WTC11 (cell line): ENCODE results near the gene GZMM. TPM values are rescaled to one million over a fixed set of nuclear protein-coding genes. Genes with fewer than 3 reads are reported as not detected.

Experiments
- ATAC-seq: fragments of 200-7000 bp; cut with Tn5 transposase; 2 replicates; pipeline ENCODE4 v1.10.0; 2021; ENCODE audit warnings: mild to moderate bottlenecking, moderate library complexity
- CTCF ChIA-PET: fragments of 300-600 bp; sonication (Branson Sonifier 250); formaldehyde crosslinking; loops from one replicate; lab custom pipeline; 2021; ENCODE audit warnings: antibody characterized with exemption; lab: Charles Lee
- POLR2A ChIA-PET: fragments of 350-600 bp; sonication (Branson Sonifier 250); formaldehyde crosslinking; loops from one replicate; lab custom pipeline; 2021; ENCODE audit warnings: antibody characterized with exemption; lab: Charles Lee
- DNase-seq: peaks from one replicate; pipeline ENCODE4 v3.0.0; 2021; ENCODE audit warnings: low spot score
- H3K27ac Mint-ChIP-seq: 2 replicates; pipeline ENCODE4 v1.8.0; 2021; ENCODE audit warnings: mixed read lengths
- H3K27me3 Mint-ChIP-seq: 2 replicates; pipeline ENCODE4 v1.8.0; 2021; ENCODE audit warnings: low read depth, mild to moderate bottlenecking, moderate library complexity, mixed read lengths
- H3K36me3 Mint-ChIP-seq: 2 replicates; pipeline ENCODE4 v1.8.0; 2021; ENCODE audit warnings: mixed read lengths
- H3K4me1 Mint-ChIP-seq: 2 replicates; pipeline ENCODE4 v1.8.0; 2022; ENCODE audit warnings: mixed read lengths
- H3K4me3 Mint-ChIP-seq: 2 replicates; pipeline ENCODE4 v1.8.0; 2021; ENCODE audit warnings: mild to moderate bottlenecking, moderate library complexity, mixed read lengths
- H3K9me3 Mint-ChIP-seq: 2 replicates; pipeline ENCODE4 v1.8.0; 2021; ENCODE audit warnings: mixed read lengths
- ATF1 ChIP-seq: sonication (generic); formaldehyde crosslinking; IDR thresholded peaks from 2 replicates; pipeline ENCODE4 v1.8.1; 2023; ENCODE audit warnings: mild to moderate bottlenecking, moderate library complexity, missing genetic modification reagents
- CREB1 ChIP-seq: sonication (generic); formaldehyde crosslinking; IDR thresholded peaks from 2 replicates; pipeline ENCODE4 v1.8.0; 2023; ENCODE audit warnings: mild to moderate bottlenecking, missing genetic modification reagents
- CREM ChIP-seq: sonication (generic); formaldehyde crosslinking; IDR thresholded peaks from 2 replicates; pipeline ENCODE4 v1.8.1; 2022; ENCODE audit warnings: mild to moderate bottlenecking, missing genetic modification reagents, moderate library complexity
- GTF2I ChIP-seq: fragments of 250-450 bp; sonication (Bioruptor Pico); conservative IDR thresholded peaks from 2 replicates; pipeline ENCODE4 v1.4.0; 2021; ENCODE audit warnings: mild to moderate bottlenecking
- MXD4 ChIP-seq: fragments of 250-450 bp; sonication (Bioruptor Pico); IDR thresholded peaks from 2 replicates; pipeline ENCODE4 v1.8.0; 2021; ENCODE audit warnings: mild to moderate bottlenecking, moderate library complexity, borderline replicate concordance
- SMAD4 ChIP-seq: sonication (generic); formaldehyde crosslinking; IDR thresholded peaks from 2 replicates; pipeline ENCODE4 v1.8.0; 2022; ENCODE audit warnings: mild to moderate bottlenecking, missing genetic modification reagents
- SP1 ChIP-seq: sonication (generic); formaldehyde crosslinking; conservative IDR thresholded peaks from 2 replicates; pipeline ENCODE4 v1.8.1; 2022; ENCODE audit warnings: missing genetic modification reagents
- TEAD1 ChIP-seq: sonication (generic); formaldehyde crosslinking; IDR thresholded peaks from 2 replicates; pipeline ENCODE4 v1.8.0; 2022; ENCODE audit warnings: mild to moderate bottlenecking, missing genetic modification reagents
- TEAD4 ChIP-seq: sonication (generic); formaldehyde crosslinking; IDR thresholded peaks from 2 replicates; pipeline ENCODE4 v1.8.0; 2022; ENCODE audit warnings: mild to moderate bottlenecking, missing genetic modification reagents
- TP53 ChIP-seq: sonication (generic); formaldehyde crosslinking; IDR thresholded peaks from 2 replicates; pipeline ENCODE4 v1.8.1; 2023; ENCODE audit warnings: mild to moderate bottlenecking, missing genetic modification reagents
- ZBTB21 ChIP-seq: sonication (generic); formaldehyde crosslinking; IDR thresholded peaks from 2 replicates; pipeline ENCODE4 v1.8.1; 2023; ENCODE audit warnings: mild to moderate bottlenecking, missing genetic modification reagents, borderline replicate concordance
- ZNF121 ChIP-seq: sonication (generic); formaldehyde crosslinking; IDR thresholded peaks from 2 replicates; pipeline ENCODE4 v1.8.0; 2023; ENCODE audit warnings: missing genetic modification reagents
- ZNF138 ChIP-seq: sonication (generic); formaldehyde crosslinking; conservative IDR thresholded peaks from 2 replicates; pipeline ENCODE4 v1.8.1; 2022; ENCODE audit warnings: mild to moderate bottlenecking, moderate library complexity, missing genetic modification reagents
- ZNF232 ChIP-seq: sonication (generic); formaldehyde crosslinking; IDR thresholded peaks from 2 replicates; pipeline ENCODE4 v1.8.0; 2022; ENCODE audit warnings: mild to moderate bottlenecking, missing genetic modification reagents
- ZNF263 ChIP-seq: sonication (generic); formaldehyde crosslinking; IDR thresholded peaks from 2 replicates; pipeline ENCODE4 v1.8.1; 2022; ENCODE audit warnings: low read depth, mild to moderate bottlenecking, moderate library complexity, missing genetic modification reagents
- ZNF671 ChIP-seq: fragments of 250-450 bp; sonication (Bioruptor Pico); IDR thresholded peaks from 2 replicates; pipeline ENCODE4 v1.8.0; 2021; ENCODE audit warnings: mild to moderate bottlenecking
- total RNA-seq: library from RNA; stranded (reverse); gene quantifications from 3 replicates; pipeline ENCODE4 v1.2.3, GENCODE V29; 2021
- TF ChIP-seq, protein P1 (sequence below): fragments of 200-600 bp; IDR thresholded peaks from 2 replicates; pipeline ENCODE4 v1.8.0; 2022; ENCODE audit warnings: antibody characterized with exemption
- TF ChIP-seq, protein P2 (sequence below): sonication (generic); formaldehyde crosslinking; IDR thresholded peaks from 2 replicates; pipeline ENCODE4 v1.8.0; 2022; ENCODE audit warnings: mild to moderate bottlenecking, missing genetic modification reagents
- TF ChIP-seq, protein P3 (sequence below): sonication (generic); formaldehyde crosslinking; IDR thresholded peaks from 2 replicates; pipeline ENCODE4 v1.8.0; 2022; ENCODE audit warnings: mild to moderate bottlenecking, missing genetic modification reagents
- TF ChIP-seq, protein P4 (sequence below): sonication (generic); formaldehyde crosslinking; IDR thresholded peaks from 2 replicates; pipeline ENCODE4 v1.8.0; 2022; ENCODE audit warnings: mild to moderate bottlenecking, missing genetic modification reagents
- TF ChIP-seq, protein P5 (sequence below): sonication (generic); formaldehyde crosslinking; IDR thresholded peaks from 2 replicates; pipeline ENCODE4 v1.8.0; 2022; ENCODE audit warnings: mild to moderate bottlenecking, missing genetic modification reagents
- TF ChIP-seq, protein P6 (sequence below): sonication (generic); formaldehyde crosslinking; IDR thresholded peaks from 2 replicates; pipeline ENCODE4 v1.8.1; 2022; ENCODE audit warnings: mild to moderate bottlenecking, moderate library complexity, missing genetic modification reagents
- TF ChIP-seq, protein P7 (sequence below): sonication (generic); formaldehyde crosslinking; IDR thresholded peaks from 2 replicates; pipeline ENCODE4 v1.8.1; 2022; ENCODE audit warnings: mild to moderate bottlenecking, missing genetic modification reagents, moderate library complexity, borderline replicate concordance
- TF ChIP-seq, protein P8 (sequence below): sonication (generic); formaldehyde crosslinking; IDR thresholded peaks from 2 replicates; pipeline ENCODE4 v1.8.1; 2023; ENCODE audit warnings: mild to moderate bottlenecking, missing genetic modification reagents, moderate library complexity

GZMM gene
- total RNA-seq, 1 experiment from 2014 or later, result 0.68 TPM

DNA sequence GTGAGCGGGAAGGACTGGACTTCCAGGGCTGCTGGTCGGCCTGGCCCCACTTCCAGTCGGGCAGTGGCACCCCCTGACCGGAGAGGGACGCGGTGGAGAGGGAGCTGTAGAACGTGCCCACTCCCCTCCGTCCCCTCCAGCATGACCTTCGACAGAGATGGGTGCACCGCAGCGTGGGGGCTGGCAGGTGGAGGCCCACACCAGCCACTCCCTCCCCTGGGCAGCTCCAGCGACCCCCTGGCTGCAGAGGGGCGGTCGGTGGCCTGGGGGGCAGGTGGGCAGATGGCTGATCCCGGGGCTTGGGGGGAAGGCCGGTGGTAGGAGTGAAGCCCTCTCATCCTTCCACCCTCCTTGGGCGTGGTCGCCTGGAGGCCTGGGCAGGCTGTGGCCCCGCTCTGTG lies 48.2 kb downstream of the GZMM start (continued):
- TF ChIP-seq, protein P1, sequence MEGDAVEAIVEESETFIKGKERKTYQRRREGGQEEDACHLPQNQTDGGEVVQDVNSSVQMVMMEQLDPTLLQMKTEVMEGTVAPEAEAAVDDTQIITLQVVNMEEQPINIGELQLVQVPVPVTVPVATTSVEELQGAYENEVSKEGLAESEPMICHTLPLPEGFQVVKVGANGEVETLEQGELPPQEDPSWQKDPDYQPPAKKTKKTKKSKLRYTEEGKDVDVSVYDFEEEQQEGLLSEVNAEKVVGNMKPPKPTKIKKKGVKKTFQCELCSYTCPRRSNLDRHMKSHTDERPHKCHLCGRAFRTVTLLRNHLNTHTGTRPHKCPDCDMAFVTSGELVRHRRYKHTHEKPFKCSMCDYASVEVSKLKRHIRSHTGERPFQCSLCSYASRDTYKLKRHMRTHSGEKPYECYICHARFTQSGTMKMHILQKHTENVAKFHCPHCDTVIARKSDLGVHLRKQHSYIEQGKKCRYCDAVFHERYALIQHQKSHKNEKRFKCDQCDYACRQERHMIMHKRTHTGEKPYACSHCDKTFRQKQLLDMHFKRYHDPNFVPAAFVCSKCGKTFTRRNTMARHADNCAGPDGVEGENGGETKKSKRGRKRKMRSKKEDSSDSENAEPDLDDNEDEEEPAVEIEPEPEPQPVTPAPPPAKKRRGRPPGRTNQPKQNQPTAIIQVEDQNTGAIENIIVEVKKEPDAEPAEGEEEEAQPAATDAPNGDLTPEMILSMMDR, result no peak
- TF ChIP-seq, protein P2, sequence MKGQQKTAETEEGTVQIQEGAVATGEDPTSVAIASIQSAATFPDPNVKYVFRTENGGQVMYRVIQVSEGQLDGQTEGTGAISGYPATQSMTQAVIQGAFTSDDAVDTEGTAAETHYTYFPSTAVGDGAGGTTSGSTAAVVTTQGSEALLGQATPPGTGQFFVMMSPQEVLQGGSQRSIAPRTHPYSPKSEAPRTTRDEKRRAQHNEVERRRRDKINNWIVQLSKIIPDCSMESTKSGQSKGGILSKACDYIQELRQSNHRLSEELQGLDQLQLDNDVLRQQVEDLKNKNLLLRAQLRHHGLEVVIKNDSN (CRISPR knock-in tag), result no peak
- TF ChIP-seq, protein P3, sequence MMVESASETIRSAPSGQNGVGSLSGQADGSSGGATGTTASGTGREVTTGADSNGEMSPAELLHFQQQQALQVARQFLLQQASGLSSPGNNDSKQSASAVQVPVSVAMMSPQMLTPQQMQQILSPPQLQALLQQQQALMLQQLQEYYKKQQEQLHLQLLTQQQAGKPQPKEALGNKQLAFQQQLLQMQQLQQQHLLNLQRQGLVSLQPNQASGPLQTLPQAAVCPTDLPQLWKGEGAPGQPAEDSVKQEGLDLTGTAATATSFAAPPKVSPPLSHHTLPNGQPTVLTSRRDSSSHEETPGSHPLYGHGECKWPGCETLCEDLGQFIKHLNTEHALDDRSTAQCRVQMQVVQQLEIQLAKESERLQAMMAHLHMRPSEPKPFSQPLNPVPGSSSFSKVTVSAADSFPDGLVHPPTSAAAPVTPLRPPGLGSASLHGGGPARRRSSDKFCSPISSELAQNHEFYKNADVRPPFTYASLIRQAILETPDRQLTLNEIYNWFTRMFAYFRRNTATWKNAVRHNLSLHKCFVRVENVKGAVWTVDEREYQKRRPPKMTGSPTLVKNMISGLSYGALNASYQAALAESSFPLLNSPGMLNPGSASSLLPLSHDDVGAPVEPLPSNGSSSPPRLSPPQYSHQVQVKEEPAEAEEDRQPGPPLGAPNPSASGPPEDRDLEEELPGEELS (CRISPR knock-in tag), result no peak
- no peak for TF ChIP-seq CREM (CRISPR knock-in tag)
- TF ChIP-seq, protein P4, sequence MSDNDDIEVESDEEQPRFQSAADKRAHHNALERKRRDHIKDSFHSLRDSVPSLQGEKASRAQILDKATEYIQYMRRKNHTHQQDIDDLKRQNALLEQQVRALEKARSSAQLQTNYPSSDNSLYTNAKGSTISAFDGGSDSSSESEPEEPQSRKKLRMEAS (CRISPR knock-in tag), result no peak

DNA sequence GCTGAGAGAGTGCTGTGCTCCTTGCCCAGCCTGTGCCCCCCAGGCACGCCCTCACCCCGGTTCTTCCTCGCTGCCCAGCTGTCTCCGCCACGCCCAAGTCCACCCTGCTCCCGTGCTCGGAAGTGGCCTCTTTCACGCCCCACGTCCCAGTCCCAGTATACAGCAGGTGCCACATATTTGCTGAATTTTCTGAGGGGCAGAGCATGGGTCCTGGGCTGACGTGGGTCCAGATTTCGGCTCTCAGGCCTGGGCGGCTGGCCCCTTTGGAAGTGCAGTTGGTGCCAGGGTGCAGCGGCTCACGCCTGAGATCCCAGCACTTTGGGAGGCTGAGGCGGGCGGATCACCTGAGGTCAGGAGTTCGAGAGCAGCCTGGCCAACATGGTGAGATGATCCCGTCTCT lies 49.2 kb downstream of the GZMM start:
- DNase-seq, result no peak
- H3K4me1 Mint-ChIP-seq, result no peaks in the 10 kb centered on the region
- no peak for ATAC-seq
- H3K9me3 Mint-ChIP-seq, result no peaks in the 10 kb centered on the region
- ChIA-PET POLR2A (no interaction called here), CTCF (no interaction called here)
- peaks cover 41% of the 10 kb centered on the region for H3K27me3 Mint-ChIP-seq
- H3K36me3 Mint-ChIP-seq, result no peaks in the 10 kb centered on the region
- TF ChIP-seq ZNF671 (CRISPR knock-in tag), result no peak
- TF ChIP-seq TEAD4 (CRISPR knock-in tag), result no peak
- TF ChIP-seq ZNF263, result no peak
- TF ChIP-seq ZBTB21 (CRISPR knock-in tag), result no peak
- TF ChIP-seq GTF2I, result no peak
- H3K27ac Mint-ChIP-seq, result no peak overlapping the region
- no peak overlapping the region for H3K4me3 Mint-ChIP-seq

DNA sequence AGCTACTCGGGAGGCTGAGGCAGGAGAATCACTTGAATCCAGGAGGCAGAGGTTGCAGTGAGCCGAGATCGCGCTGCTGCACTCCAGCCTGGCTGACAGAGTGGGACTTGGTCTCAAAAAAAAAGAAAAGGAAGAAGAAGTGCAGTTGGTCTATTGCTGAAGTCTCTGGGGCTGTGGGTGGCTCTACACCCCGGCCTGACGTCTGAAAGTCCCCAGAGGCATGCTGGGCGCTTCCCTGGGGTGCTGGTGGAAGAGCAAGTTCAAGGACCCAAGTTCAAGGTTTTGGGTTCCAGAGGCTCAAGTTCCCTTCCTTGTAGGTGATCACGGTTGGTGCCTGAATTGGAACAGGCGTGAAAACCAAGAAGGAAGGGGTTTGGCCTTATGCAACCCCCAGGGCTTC lies 49.7 kb downstream of the GZMM start:
- Mint-ChIP-seq H3K4me1 (no peaks in the 10 kb centered on the region), H3K27me3 (peaks cover 37% of the 10 kb centered on the region), H3K4me3 (no peak overlapping the region), H3K9me3 (no peaks in the 10 kb centered on the region), H3K36me3 (no peaks in the 10 kb centered on the region), H3K27ac (no peak overlapping the region)
- ChIA-PET CTCF (no interaction called here), POLR2A (no interaction called here)
- ATAC-seq, result no peak
- DNase-seq, result no peak
- no peak for TF ChIP-seq TEAD1 (CRISPR knock-in tag)
- TF ChIP-seq, protein P5, sequence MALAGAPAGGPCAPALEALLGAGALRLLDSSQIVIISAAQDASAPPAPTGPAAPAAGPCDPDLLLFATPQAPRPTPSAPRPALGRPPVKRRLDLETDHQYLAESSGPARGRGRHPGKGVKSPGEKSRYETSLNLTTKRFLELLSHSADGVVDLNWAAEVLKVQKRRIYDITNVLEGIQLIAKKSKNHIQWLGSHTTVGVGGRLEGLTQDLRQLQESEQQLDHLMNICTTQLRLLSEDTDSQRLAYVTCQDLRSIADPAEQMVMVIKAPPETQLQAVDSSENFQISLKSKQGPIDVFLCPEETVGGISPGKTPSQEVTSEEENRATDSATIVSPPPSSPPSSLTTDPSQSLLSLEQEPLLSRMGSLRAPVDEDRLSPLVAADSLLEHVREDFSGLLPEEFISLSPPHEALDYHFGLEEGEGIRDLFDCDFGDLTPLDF (CRISPR knock-in tag), result no peak
- TF ChIP-seq ZNF121, result no peak
- TF ChIP-seq, protein P6, sequence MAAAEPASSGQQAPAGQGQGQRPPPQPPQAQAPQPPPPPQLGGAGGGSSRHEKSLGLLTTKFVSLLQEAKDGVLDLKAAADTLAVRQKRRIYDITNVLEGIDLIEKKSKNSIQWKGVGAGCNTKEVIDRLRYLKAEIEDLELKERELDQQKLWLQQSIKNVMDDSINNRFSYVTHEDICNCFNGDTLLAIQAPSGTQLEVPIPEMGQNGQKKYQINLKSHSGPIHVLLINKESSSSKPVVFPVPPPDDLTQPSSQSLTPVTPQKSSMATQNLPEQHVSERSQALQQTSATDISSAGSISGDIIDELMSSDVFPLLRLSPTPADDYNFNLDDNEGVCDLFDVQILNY, result no peak
- no peak for TF ChIP-seq MXD4
- TF ChIP-seq ATF1 (CRISPR knock-in tag), result no peak
- no peak for TF ChIP-seq ZNF263
- TF ChIP-seq, protein P1, result no peak
- no peak for TF ChIP-seq SP1 (CRISPR knock-in tag)
- TF ChIP-seq, protein P7, sequence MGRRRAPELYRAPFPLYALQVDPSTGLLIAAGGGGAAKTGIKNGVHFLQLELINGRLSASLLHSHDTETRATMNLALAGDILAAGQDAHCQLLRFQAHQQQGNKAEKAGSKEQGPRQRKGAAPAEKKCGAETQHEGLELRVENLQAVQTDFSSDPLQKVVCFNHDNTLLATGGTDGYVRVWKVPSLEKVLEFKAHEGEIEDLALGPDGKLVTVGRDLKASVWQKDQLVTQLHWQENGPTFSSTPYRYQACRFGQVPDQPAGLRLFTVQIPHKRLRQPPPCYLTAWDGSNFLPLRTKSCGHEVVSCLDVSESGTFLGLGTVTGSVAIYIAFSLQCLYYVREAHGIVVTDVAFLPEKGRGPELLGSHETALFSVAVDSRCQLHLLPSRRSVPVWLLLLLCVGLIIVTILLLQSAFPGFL (CRISPR knock-in tag), result no peak
- no peak for TF ChIP-seq SMAD4 (CRISPR knock-in tag)
- TF ChIP-seq, protein P8, sequence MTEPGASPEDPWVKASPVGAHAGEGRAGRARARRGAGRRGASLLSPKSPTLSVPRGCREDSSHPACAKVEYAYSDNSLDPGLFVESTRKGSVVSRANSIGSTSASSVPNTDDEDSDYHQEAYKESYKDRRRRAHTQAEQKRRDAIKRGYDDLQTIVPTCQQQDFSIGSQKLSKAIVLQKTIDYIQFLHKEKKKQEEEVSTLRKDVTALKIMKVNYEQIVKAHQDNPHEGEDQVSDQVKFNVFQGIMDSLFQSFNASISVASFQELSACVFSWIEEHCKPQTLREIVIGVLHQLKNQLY, result no peak
- no peak for TF ChIP-seq ZNF138
- TF ChIP-seq ZNF232 (CRISPR knock-in tag), result no peak
- no peak for TF ChIP-seq CREB1 (CRISPR knock-in tag)
- no peak for TF ChIP-seq TP53
